H1 (cell line): ENCODE measurements around the gene CHRNA9.

Experiments used
- BCL11A ChIP-seq, 2 experiments: IDR thresholded peaks; one replicate each; pipeline ENCODE4 v1.6.1; 2011; ENCODE audit warnings: low read depth in 2 of 2, low read length in 2 of 2, mild to moderate bottlenecking in 2 of 2
- CBX5 ChIP-seq: fragments of 300-800, 300-1000 bp; sonication (generic); IDR thresholded peaks from 2 replicates; pipeline ENCODE4 v1.7.1; 2016; ENCODE audit warnings: antibody characterized with exemption, low read length, low read depth
- CEBPB ChIP-seq: IDR thresholded peaks from 2 replicates; pipeline ENCODE4 v1.6.1; 2012; ENCODE audit warnings: low read depth, low read length
- CHD2 ChIP-seq: IDR thresholded peaks from 2 replicates; pipeline ENCODE4 v1.6.1; 2012; ENCODE audit warnings: low read length, improper control_type of control experiment
- CTCF ChIP-seq, 3 experiments: IDR thresholded peaks; 1 replicate in 2 of 3; 2 replicates in 1 of 3; pipeline versions ENCODE4 v1.5.1 to v1.6.1; 2011; ENCODE audit warnings: low read length in 3 of 3, mild to moderate bottlenecking in 3 of 3, inconsistent platforms in 2 of 3, low read depth in 1 of 3, moderate library complexity in 1 of 3; ENCODE audit not compliant: insufficient read depth in 1 of 3; ENCODE audit errors: control extremely low read depth in 1 of 3
- JUND ChIP-seq: IDR thresholded peaks from 2 replicates; pipeline ENCODE4 v1.6.1; 2011; ENCODE audit warnings: mild to moderate bottlenecking, improper control_type of control experiment, low read length
- MAFK ChIP-seq: IDR thresholded peaks from 2 replicates; pipeline ENCODE4 v1.6.1; 2012; ENCODE audit warnings: low read depth, mild to moderate bottlenecking, improper control_type of control experiment, low read length
- MAX ChIP-seq: IDR thresholded peaks from 2 replicates; pipeline ENCODE4 v1.6.1; 2012; ENCODE audit warnings: inconsistent platforms
- POLR2A ChIP-seq, 2 experiments: IDR thresholded peaks; 1 replicate in 1 of 2; 2 replicates in 1 of 2; pipeline ENCODE4 v1.6.1; 2011; ENCODE audit warnings: low read depth in 2 of 2, low read length in 2 of 2, mild to moderate bottlenecking in 2 of 2; ENCODE audit errors: control extremely low read depth in 1 of 2
- POLR2AphosphoS5 ChIP-seq: IDR thresholded peaks from 2 replicates; pipeline ENCODE4 v1.6.1; 2011; ENCODE audit warnings: low read depth, low read length
- RXRA ChIP-seq: IDR thresholded peaks from 2 replicates; pipeline ENCODE4 v1.6.1; 2011; ENCODE audit warnings: low read depth, mild to moderate bottlenecking, low read length, moderate library complexity; ENCODE audit not compliant: insufficient read depth
- TAF1 ChIP-seq: IDR thresholded peaks from 2 replicates; pipeline ENCODE4 v1.6.1; 2011; ENCODE audit warnings: mild to moderate bottlenecking, low read depth, low read length
- TCF12 ChIP-seq: IDR thresholded peaks from 2 replicates; pipeline ENCODE4 v1.6.1; 2011; ENCODE audit warnings: low read depth, mild to moderate bottlenecking, low read length

GRCh38 chr4:40328383-40328782 is 6.8 kb upstream of the CHRNA9 start:
- TF ChIP-seq POLR2A (IDR thresholded peaks at IDR 0.05; ENCODE audit: control extremely low read depth in 1 of 2, low read depth in 2 of 2, low read length in 2 of 2) (no peak), CTCF (IDR thresholded peaks at IDR 0.05; ENCODE audit: control extremely low read depth in 1 of 3, insufficient read depth in 1 of 3, low read depth in 1 of 3, low read length in 3 of 3) (no peak), CBX5 (no peak), MAFK (no peak), RXRA (no peak), JUND (no peak), POLR2AphosphoS5 (no peak), CHD2 (no peak), TCF12 (no peak), TAF1 (no peak), BCL11A (IDR thresholded peaks at IDR 0.05; ENCODE audit: low read depth in 2 of 2, low read length in 2 of 2) (no peak), MAX (no peak), CEBPB (no peak)
